Posterior cingulate gyrus (tissue), 11 donors: Measurements from ENCODE around the gene COL20A1.
"Not testable (repeated sequence)": the region's sequence is repeated elsewhere in the genome, so short reads cannot be mapped to it uniquely, and the experiment has no call there.

ENCODE experiments used
- DNase-seq, 10 donors: peaks; one replicate each; pipeline versions ENCODE4 v3.0.0 to v3.0.0-alpha.2; 2020 to 2021; ENCODE audit warnings: mixed read lengths in 3 of 10
- intact Hi-C: fragments of 100-400 bp; cut with DNase I; formaldehyde crosslinking; loops from one replicate; pipeline ENCODE4 v1.15.1; 2023

COL20A1 gene

DNA sequence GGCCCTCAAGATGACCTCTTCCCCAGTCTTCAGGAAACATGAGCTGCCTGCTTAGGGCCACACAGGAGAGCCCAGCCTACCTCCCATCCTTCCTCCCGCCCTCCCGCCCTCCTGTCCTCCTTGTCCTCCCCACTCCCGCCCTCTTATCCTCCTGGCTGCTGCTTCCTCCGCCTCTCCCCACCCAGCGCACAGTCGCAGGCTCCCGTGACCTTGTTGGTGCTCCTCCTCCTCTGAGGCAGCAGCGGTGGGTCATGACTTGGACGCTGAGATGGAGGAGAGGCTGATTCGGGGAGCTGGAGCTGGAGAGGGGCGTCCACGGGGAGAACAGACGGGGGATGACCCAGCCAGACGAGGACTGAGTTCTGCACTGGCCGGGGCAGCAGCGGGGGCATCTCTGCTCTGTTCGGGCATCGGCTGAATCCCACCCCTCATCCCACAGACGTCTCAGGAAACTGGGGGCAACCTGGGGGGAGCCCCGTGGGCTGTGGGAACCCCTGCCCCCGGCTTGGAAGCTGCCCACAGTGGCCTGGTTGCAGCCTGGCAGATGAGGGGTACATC, 35.8 kb downstream of the COL20A1 start:
- intact Hi-C loops, result no loop called here
- DNase-seq, result peak in 2 of 10 donors; percentile 56 to 67

DNA sequence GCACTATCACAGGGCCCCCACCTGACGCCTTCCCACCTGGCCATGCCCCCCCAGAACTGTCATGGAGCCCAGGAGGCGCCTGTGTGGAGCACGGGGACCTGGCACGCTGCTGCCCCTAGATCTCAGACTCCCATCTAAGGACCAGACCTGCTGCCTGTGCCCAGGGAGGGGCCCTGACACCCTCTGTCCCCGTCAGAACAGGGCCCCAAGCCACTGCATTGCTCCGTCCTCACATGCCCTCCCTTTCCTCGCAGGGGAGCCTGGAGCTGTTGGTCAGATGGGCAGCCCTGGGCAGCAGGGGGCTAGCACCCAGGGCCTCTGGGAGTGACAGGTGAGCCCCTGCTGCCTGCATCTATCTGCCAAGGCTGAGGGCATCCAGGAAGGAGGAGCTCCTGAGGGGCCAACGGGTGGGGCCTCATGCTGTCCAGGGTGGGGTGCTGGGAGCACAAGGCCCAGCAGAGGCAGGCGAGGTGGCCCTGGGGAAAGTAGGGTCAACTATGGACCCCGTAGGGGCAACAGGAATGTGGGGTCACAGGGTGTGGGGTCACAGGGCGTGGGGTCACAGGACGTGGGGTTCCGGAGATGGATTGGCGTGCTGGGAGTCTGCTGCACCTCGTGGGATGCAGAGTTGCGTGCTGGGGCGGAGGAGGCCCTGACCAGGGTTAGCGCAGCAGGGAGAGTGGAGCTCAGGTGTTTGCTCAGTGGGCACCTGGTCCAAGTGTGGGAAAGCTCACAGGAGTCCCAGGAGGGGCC, 36.5 kb downstream of the COL20A1 start:
- DNase-seq, result peak in 2 of 10 donors; percentile 62 to 69
- intact Hi-C loops, result no loop called here

DNA sequence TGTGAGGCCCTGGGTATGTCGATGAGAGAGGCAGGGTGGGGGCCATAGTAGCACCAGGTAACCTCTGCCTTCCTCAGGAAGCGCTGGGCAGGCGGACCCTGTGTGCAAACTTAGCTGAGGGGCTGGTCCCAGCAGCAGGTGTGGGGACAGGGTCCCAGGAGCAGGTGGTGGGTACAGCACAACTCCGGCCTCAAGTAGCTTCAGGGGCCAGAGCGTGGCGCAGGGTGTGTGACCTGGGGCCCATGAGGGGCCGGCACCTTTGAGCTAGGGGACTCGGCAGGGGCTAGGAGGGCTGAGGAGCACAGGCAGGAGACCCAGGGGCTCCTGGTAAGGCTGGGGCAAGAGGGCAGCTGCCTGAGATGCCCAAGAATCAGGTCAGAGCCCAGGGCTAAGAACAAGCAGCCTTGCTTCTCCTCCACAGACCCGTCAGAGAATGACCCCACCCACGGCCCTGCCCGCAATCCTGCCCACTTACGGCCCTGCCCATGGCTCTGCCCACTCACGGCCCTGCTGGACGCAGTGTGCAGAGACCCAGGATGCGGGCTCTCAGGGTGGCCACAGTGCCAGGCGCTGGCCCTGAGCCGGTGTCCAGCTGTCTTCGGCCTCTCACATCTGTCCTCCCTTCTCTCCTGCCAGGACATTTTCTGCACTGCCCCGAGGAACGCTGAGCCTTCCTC, 37.2 kb downstream of the COL20A1 start:
- intact Hi-C loops, result no loop called here
- DNase-seq, result peak in 2 of 10 donors; percentile 45 to 76

DNA sequence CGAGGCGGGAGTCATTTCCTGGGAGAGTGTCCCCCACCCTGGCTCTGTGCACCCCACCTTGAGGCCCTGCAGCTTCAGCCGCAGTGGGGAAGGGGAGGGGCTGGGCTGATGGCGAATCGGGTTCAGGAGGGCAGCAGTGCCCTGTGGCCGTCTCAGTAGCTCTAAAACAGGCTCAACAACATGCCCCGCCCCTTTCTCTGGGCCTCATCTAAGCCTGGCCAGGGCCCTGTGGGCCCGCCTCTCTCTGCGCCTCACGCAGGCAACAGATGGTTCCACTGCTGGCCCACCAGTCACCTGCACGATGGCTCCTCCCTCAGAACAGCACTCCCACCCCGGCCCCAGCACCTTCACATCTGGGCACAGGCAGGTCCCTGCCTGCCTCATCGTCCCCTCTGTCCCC, 38.0 kb downstream of the COL20A1 start:
- DNase-seq, result peak in 1 of 10 donors; percentile 43
- intact Hi-C loops, result no loop called here

DNA sequence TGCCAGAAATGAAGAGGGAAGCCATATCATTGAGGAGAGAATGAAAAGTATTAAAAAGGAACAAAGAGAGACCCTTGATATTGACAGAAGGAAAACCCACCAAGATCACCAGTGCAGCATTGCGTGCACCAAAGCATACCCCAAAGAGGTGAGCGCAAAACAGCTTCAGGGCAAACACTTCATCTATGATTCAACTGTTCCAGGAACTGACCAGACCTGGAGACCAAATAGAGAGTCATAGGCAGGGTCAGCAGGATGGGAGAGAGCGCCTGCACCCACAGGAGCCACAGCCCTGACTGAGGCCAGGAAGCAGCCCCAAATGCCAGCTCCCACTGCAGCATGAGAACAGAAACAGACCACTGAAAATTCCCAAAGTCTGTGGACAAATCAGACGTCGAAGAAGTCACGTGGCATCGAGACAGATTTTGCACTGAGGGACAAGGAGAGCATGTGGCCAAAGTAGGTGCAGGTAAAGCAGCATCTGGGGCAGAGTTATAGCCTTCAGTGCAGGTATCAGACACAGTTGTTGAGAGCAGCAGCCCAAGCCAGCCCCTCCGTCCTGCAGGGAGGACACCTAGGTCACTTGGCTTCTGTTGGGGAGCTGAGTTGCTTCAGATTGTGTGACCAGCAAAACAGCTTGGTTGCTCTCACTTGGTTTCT, 38.9 kb downstream of the COL20A1 start:
- intact Hi-C loops, result no loop called here
- DNase-seq, result peak in 1 of 10 donors; percentile 11

DNA sequence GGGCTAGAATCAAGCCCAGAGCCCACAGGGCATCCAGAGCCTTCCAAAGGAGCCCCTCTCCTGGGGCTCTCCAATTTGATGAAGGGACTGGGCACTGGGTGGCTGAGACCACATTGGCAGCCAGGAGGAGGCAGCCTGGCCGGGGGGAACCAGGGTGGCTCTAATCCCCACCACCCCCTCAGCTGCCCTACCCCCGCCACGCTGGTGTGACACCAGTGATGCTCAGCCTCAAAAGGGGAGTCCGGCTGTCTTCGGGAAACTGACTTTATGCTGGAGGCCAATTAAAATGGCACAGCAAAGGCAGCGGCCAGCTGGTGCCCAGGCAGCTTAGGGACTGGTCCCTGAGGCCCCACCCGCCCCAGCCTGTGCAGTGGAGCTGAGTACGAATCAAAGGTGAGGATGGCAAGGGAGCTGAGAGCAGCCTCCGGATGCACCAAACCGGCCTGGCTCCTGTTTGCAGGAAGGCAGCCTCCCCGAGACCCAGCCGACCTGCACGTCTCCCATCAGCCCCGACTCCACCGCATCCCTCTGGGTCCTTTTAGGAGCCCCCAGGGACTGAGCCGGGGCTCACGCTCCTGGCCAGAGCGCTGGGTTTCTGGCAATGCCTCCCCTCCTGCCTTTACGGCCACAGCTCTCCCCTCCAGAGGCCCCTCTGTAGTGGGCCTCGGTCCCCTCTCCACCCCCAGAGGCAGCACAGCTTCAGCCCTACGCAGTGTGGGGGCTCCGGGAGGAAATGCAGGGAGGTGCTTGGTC, 39.7 kb downstream of the COL20A1 start:
- peak in 2 of 10 donors; percentile 63 to 67 for DNase-seq

DNA sequence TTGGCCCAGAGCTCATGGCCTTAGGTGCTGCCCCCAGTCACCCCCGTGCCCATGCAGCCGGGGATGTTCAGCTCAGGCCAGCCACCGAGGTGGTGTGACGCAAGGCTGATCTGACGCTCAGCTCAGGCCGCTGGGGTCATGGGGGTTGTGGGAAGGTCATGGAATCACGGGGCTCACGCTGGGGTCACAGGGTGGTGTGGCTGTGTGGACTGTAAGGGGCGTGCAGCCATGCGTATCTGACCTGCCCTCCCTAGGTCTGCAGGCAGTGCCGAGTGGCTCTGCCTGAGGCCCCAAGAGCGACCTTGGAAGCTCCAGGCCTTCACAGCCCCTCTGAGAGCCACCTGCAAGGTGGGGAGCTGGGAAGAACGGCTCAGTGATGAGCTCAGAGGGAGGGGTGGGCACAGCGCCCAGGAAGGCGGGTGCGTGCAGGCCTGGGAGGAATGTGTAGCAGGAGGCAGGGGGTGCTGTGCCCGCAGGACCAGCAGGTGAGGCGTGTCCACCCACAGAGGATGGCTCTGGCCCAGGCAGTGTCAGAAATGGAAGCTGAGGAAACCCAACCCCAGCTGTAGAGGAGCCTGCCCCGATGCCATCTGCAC, 40.4 kb downstream of the COL20A1 start:
- intact Hi-C loops, result no loop called here
- peak in 2 of 10 donors; percentile 67 for DNase-seq

More for the DNA sequence above, 39.7 kb downstream of the COL20A1 start:
- intact Hi-C loops, result no loop called here

DNA sequence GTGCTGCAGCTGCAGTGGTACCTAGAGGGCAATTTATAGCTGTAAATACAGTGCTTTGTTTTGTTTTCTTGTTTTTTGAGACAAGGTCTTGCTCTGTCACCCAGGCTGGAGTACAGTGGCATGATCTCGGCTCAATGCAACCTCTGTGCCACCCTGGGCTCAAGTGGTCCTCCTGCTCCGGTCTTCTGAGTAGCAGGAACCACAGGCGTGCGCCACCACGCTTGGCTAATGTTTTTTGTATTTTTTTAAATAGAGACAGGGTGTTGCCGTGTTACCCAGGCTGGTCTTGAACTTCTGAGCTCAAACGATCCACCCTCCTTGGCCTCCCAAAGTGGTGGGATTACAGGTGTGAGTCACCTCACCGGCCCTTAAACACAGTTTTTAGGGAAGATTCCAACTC, 41.4 kb downstream of the COL20A1 start:
- DNase-seq, result peak in 1 of 10 donors; percentile 14
- intact Hi-C loops, result no loop called here

DNA sequence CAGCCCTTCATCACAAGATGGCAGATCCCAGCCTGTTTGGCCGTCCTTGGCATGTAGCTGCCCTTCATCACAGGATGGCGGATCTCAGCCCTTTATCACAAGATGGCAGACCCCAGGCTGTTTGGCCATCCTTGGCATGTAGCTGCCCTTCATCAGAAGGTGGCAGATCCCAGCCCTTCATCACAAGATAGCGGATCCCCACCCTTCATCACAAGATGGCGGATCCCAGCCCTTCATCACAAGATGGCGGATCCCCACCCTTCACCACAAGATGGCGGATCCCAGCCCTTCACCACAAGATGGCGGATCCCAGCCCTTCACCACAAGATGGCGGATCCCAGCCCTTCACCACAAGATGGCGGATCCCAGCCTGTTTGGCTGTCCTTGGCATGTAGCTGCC, 42.1 kb downstream of the COL20A1 start:
- DNase-seq, intact Hi-C loops: not testable (repeated sequence)

DNA sequence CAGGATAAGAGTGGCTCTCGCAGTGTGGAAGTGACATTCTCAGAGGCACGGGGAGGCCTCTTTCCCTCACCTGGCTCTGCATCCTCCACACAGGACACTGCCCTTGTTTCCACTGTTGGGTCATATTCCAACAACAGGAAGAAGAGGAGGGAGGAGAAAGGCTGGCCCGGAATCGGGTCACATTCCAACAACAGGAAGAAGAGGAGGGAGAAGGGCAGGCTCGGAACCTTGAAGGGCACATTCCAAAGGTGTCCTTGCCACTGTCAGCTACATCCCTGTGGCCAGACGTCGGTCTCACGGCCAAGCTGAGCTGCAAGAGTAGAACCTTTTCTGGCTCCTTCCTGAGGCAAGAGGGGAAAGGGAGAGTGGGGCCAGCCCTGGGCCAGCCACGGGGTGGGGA, 42.7 kb downstream of the COL20A1 start:
- intact Hi-C loops, result no loop called here

DNA sequence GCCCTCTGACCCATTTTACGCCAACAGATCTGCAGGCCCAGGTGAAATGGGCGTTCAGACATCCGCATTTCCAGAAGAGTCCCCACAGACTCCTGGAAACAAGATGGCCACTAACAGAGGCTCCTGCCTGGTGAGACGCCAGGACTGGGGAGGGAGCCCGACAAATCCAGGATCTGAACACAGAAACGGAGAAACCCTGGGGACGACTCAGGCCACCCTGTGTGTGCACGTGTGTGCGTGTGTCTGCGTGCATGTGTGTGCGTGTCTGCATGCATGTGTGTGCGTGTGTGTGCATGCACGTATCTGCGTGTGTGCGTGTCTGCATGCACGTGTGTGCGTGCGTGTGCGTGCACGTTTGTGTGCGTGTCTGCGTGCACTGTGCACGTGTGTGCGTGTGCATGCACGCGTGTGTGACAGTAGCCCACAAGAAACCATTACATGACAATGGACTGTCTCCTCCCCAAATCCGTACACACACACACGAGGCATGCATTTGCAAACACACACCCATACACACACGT, 43.3 kb downstream of the COL20A1 start:
- DNase-seq, result peak in 1 of 10 donors; percentile 24
- intact Hi-C loops, result no loop called here

More for the DNA sequence above, 42.7 kb downstream of the COL20A1 start:
- DNase-seq, result peak in 1 of 10 donors; percentile 72

DNA sequence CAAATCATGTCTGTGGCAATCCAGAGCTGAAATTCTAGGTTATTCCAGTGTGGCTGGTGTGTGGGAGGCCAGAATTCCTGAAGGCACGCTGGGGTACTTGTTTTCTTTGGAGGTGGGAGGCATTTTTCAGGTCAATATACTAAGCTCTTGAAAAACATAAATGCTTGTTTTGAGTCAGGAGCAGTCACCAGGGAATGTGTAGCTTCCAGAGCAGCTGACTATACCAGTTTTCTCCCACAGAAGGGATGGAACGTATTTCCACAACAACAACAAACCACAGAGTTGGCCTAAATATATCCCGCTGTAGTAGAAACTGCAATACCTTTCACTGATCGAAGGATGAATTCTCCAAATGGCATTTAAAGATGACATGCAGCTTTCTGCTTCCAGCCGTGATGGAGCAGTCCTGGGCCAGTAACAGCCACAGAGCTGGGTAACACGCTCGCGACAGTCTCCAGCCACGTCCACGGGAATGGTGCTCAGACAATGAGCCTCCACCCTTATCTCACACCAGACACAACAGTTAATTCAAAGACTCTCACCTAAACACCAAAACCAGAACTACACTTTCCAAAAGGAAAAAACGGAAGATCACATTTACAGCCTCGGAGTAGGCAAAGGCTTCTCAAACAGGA, 44.9 kb downstream of the COL20A1 start:
- peak in 2 of 10 donors; percentile 52 to 65 for DNase-seq
- intact Hi-C loops, result no loop called here

DNA sequence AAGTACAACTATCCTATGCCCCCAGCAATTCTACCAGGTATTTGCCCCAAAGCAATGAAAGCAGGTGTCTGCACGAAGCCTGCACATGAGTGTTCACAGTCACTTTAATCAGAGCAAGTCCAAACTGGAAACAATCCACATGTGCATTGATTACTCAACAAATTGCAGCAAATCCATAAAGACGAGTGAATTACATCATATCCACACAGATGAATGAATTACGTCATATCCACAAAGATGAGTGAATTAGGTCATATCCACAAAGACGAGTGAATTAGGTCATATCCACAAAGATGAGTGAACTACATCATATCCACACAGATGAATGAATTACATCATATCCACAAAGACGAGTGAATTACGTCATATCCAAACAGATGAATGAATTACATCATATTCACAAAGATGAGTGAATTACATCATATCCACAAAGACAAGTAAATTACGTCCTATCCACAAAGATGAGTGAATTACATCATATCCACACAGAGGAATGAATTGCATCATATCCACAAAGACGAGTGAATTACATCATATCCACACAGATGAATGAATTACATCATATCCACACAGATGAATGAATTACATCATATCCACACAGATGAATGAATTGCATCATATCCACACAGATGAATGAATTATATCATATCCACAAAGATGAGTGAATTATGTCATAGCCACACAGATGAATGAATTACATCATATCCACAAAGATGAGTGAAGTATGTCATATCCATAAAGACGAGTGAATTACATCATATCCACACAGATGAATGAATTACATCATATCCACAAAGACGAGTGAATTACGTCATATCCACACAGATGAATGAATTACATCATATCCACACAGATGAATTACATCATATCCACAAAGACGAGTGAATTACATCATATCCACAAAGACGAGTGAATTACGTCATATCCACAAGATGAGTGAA, 46.4 kb downstream of the COL20A1 start:
- not testable (repeated sequence) for DNase-seq
- intact Hi-C loops, result loop anchor here (5.0 kb wide), 1 partner anchor 173 kb away; no protein-coding TSS in a partner anchor

DNA sequence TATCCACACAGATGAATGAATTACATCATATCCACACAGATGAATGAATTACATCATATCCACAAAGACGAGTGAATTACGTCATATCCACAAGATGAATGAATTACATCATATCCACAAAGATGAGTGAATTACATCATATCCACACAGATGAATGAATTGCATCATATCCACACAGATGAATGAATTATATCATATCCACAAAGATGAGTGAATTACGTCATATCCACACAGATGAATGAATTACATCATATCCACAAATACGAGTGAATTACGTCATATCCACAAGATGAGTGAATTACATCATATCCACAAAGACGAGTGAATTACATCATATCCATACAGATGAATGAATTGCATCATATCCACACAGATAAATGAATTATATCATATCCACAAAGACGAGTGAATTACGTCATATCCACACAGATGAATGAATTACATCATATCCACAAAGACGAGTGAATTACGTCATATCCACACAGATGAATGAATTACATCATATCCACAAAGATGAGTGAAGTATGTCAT, 47.2 kb downstream of the COL20A1 start:
- intact Hi-C loops, result loop anchor here (5.0 kb wide), 1 partner anchor 172 kb away; no protein-coding TSS in a partner anchor
- DNase-seq, result not testable (repeated sequence)

DNA sequence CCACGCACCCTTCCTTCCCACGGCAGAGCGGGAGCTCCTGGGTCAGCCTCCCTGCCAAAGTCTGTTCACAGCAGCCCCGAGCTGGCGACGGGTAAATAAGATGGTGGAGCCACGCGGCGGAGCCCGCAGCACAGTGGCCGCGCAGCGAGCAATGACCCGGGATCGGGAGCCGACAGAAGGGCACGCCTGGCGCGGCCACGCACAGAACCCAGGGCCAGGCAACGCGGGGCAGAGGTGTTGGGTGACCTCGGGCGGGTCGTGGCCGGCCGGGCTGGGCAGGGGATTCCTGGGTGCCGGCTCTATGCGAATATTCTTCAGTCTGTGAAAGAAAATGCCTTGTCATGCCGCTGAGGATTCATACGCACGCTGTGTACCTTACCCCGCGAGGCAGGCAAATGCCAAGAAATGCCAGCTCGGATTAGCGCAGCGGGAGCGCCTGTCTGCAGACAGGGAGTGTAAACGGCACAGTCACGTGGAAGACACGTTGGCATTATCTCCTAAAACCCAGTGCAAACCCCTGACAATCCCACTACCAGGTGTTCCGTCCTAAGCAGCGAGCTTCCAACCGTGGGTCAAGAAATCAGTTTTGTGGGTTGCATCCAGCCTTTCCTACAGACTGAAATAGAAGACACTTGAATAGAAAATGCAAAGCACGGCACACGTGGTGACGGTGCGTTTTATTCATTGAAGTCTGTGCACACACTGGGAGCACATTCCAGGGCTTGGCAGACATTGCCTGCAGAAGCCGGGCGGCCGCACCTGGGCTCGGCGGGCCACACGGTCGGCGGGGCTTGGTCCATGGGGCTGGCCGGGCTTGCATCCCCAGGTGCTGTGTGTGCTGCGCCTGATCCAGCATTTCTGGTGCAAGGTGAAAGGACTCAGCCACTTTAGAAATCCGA, 49.8 kb downstream of the COL20A1 start:
- peak in 7 of 10 donors; percentile 48 to 92 (median 73) for DNase-seq
- intact Hi-C loops, result loop anchor here (5.0 kb wide), 1 partner anchor 169 kb away; no protein-coding TSS in a partner anchor
